SKM-1 (cell line): Measurements from ENCODE around the gene SLC9A3.

Experiments
- DNase-seq: peaks from one replicate; lab custom pipeline; 2025; ENCODE audit not compliant: unreplicated experiment; lab: John Stamatoyannopoulos, UW

Gene SLC9A3

GRCh38 chr5:421287-421880 lies 102.9 kb downstream of the SLC9A3 start:
- DNase-seq: no peak

DNA sequence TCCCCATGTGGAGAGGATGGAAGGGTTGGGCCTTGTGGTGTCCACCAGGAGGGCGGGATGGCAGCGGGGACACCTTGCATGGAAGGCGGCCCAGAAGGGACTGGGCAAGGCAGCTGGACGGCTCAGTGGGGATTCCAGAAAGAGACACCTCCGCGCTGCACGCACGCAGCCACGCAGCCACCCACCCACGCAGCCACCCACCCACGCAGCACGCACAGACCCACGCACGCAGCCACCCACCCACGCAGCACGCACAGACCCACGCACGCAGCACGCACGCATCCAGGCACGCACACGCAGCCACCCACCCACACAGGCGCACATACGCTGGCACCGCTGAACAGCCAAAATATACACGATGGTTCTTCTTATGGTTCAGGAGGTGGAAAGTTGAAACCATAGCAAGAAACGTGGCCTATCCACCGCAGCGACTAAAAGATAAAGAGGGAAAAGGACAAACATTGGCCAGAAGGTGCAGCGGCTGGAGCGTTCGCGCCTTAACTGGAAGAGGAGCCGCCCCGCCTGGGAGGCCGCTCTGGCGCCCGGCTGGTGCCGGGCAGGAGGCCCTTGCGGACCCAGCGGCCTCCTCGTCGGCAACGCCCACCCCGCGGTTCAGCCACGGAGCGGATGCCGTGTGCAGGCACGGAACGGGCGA lies 103.5 kb downstream of the SLC9A3 start:
- DNase-seq: no peak
